Measurements from ENCODE around the gene SAMD8. TPM values are rescaled to one million over a fixed set of nuclear protein-coding genes. Genes with fewer than 3 reads are reported as not detected.
A peak's percentile ranks its signal among the peaks of the same experiment; 100 is the strongest.
"Not testable (repeated sequence)": the region's sequence is repeated elsewhere in the genome, so short reads cannot be mapped to it uniquely, and the experiment has no call there.

Gene SAMD8
- total RNA-seq, 2 experiments from 2014 or later: 20.5 to 20.9 TPM

GRCh38 chr10:75199949-75200348 is 88.5 kb downstream of the SAMD8 start:
- H3K9me3 Mint-ChIP-seq (ENCODE audit: low read depth); DNase-seq; H3K36me3 Mint-ChIP-seq (ENCODE audit: low read depth); intact Hi-C loops (cut with DNase I, micrococcal nuclease); POLR2A ChIA-PET; ATAC-seq; H3K27me3 Mint-ChIP-seq; H3K27ac Mint-ChIP-seq; H3K4me1 Mint-ChIP-seq; H3K4me3 Mint-ChIP-seq: not testable (repeated sequence)
- CTCF ChIA-PET: interaction anchor here (0.9 to 1.6 kb wide), 3 partner anchors 10 to 71 kb away, joined by 3 to 4 read pairs (median 3); no protein-coding TSS in a partner anchor

GRCh38 chr10:75201793-75202307 is 90.4 kb downstream of the SAMD8 start:
- Mint-ChIP-seq H3K27me3 (no peaks in the 10 kb centered on the region), H3K36me3 (ENCODE audit: low read depth) (peaks cover 3% of the 10 kb centered on the region), H3K27ac (no peak overlapping the region), H3K4me3 (no peak overlapping the region), H3K4me1 (no peaks in the 10 kb centered on the region), H3K9me3 (ENCODE audit: low read depth) (no peaks in the 10 kb centered on the region)
- no peak for ATAC-seq
- ChIA-PET POLR2A (no interaction called here), CTCF (interaction anchor here (1.6 kb wide), 1 partner anchor 23 kb away, joined by 4 read pairs; no protein-coding TSS in a partner anchor)
- intact Hi-C loops (cut with DNase I, micrococcal nuclease): no loop called here
- no peak for DNase-seq

- H3K36me3 Mint-ChIP-seq (ENCODE audit: low read depth): peaks cover 3% of the 10 kb centered on the region
- DNase-seq (no peak), ATAC-seq (no peak)
- ChIA-PET POLR2A (no interaction called here), CTCF (interaction anchor here (1.6 kb wide), 2 partner anchors 22 to 28 kb away, joined by 4 to 8 read pairs; no protein-coding TSS in a partner anchor)
- H3K27ac Mint-ChIP-seq: no peak overlapping the region
- no peaks in the 10 kb centered on the region for H3K27me3 Mint-ChIP-seq
- H3K4me1 Mint-ChIP-seq: no peaks in the 10 kb centered on the region
- intact Hi-C loops (cut with DNase I, micrococcal nuclease): no loop called here
- no peaks in the 10 kb centered on the region for H3K9me3 Mint-ChIP-seq (ENCODE audit: low read depth)
- H3K4me3 Mint-ChIP-seq: no peak overlapping the region
Measured at GRCh38 chr10:75202321-75203045, 91.0 kb downstream of the SAMD8 start.

GRCh38 chr10:75203046-75203620 is 91.7 kb downstream of the SAMD8 start:
- H3K36me3 Mint-ChIP-seq (ENCODE audit: low read depth); ATAC-seq; H3K4me1 Mint-ChIP-seq; H3K27ac Mint-ChIP-seq; DNase-seq; H3K9me3 Mint-ChIP-seq (ENCODE audit: low read depth); POLR2A ChIA-PET; H3K4me3 Mint-ChIP-seq; H3K27me3 Mint-ChIP-seq; intact Hi-C loops (cut with DNase I, micrococcal nuclease): not testable (repeated sequence)
- CTCF ChIA-PET: interaction anchor here (1.2 to 1.6 kb wide), 2 partner anchors 9 to 28 kb away, joined by 3 to 8 read pairs; no protein-coding TSS in a partner anchor

GRCh38 chr10:75203724-75204123 is 92.3 kb downstream of the SAMD8 start:
- intact Hi-C loops (cut with DNase I, micrococcal nuclease): no loop called here
- Mint-ChIP-seq H3K27ac (no peak overlapping the region), H3K9me3 (ENCODE audit: low read depth) (no peaks in the 10 kb centered on the region), H3K4me1 (peaks cover 10% of the 10 kb centered on the region), H3K4me3 (no peak overlapping the region), H3K27me3 (no peaks in the 10 kb centered on the region), H3K36me3 (ENCODE audit: low read depth) (peaks cover 3% of the 10 kb centered on the region)
- CTCF ChIA-PET: interaction anchor here (1.2 to 1.6 kb wide), 3 partner anchors 9 to 27 kb away, joined by 3 to 8 read pairs (median 8); no protein-coding TSS in a partner anchor
- ATAC-seq (no peak), DNase-seq (no peak)
- POLR2A ChIA-PET: no interaction called here

GRCh38 chr10:75205908-75206307 is 94.5 kb downstream of the SAMD8 start:
- Mint-ChIP-seq H3K4me1 (peaks cover 13% of the 10 kb centered on the region), H3K4me3 (no peak overlapping the region), H3K36me3 (ENCODE audit: low read depth) (peaks cover 4% of the 10 kb centered on the region), H3K27me3 (no peaks in the 10 kb centered on the region), H3K9me3 (ENCODE audit: low read depth) (no peaks in the 10 kb centered on the region), H3K27ac (no peak overlapping the region)
- CTCF ChIA-PET: interaction anchor here (0.7 to 8.9 kb wide), 3 partner anchors 18 to 27 kb away, joined by 3 to 129 read pairs (median 18); partner anchors contain the start of gene COMTD1
- POLR2A ChIA-PET: no interaction called here
- DNase-seq (no peak), ATAC-seq (no peak)
- intact Hi-C loops (cut with DNase I, micrococcal nuclease): no loop called here

GRCh38 chr10:75206638-75207037 is 95.2 kb downstream of the SAMD8 start:
- Mint-ChIP-seq H3K4me1 (peaks cover 16% of the 10 kb centered on the region), H3K36me3 (ENCODE audit: low read depth) (peaks cover 11% of the 10 kb centered on the region)
- DNase-seq; H3K4me3 Mint-ChIP-seq; POLR2A ChIA-PET; H3K27me3 Mint-ChIP-seq; ATAC-seq; H3K27ac Mint-ChIP-seq; intact Hi-C loops (cut with DNase I, micrococcal nuclease); H3K9me3 Mint-ChIP-seq (ENCODE audit: low read depth): not testable (repeated sequence)
- CTCF ChIA-PET: interaction anchor here (0.7 to 8.9 kb wide), 4 partner anchors 12 to 28 kb away, joined by 3 to 129 read pairs (median 11); partner anchors contain the start of gene COMTD1

- intact Hi-C loops (cut with DNase I, micrococcal nuclease): no loop called here
- Mint-ChIP-seq H3K27me3 (no peaks in the 10 kb centered on the region), H3K9me3 (ENCODE audit: low read depth) (no peaks in the 10 kb centered on the region), H3K36me3 (ENCODE audit: low read depth) (peaks cover 17% of the 10 kb centered on the region), H3K4me1 (peaks cover 22% of the 10 kb centered on the region), H3K27ac (no peak overlapping the region), H3K4me3 (no peak overlapping the region)
- DNase-seq (no peak), ATAC-seq (no peak)
- CTCF ChIA-PET: interaction anchor here (0.6 to 8.9 kb wide), 5 partner anchors 13 to 184 kb away, joined by 3 to 129 read pairs (median 7); partner anchors contain the start of gene COMTD1
- POLR2A ChIA-PET: no interaction called here
Measured at GRCh38 chr10:75207079-75207856, 95.8 kb downstream of the SAMD8 start.

GRCh38 chr10:75207857-75208144 is 96.3 kb downstream of the SAMD8 start:
- H3K36me3 Mint-ChIP-seq (ENCODE audit: low read depth): peaks cover 23% of the 10 kb centered on the region
- H3K27me3 Mint-ChIP-seq: no peaks in the 10 kb centered on the region
- no peak overlapping the region for H3K4me3 Mint-ChIP-seq
- H3K4me1 Mint-ChIP-seq: peaks cover 28% of the 10 kb centered on the region
- ChIA-PET CTCF (interaction anchor here (0.6 to 8.9 kb wide), 3 partner anchors 14 to 184 kb away, joined by 3 to 129 read pairs (median 7); partner anchors contain the start of gene COMTD1), POLR2A (no interaction called here)
- H3K9me3 Mint-ChIP-seq (ENCODE audit: low read depth): no peaks in the 10 kb centered on the region
- DNase-seq: no peak
- H3K27ac Mint-ChIP-seq: peak overlapping the region; percentile 2
- intact Hi-C loops (cut with DNase I, micrococcal nuclease): no loop called here
- ATAC-seq: no peak

- intact Hi-C loops (cut with DNase I, micrococcal nuclease): no loop called here
Measured at GRCh38 chr10:75208181-75208580, 96.7 kb downstream of the SAMD8 start.

More at GRCh38 chr10:75208181-75208580, 96.7 kb downstream of the SAMD8 start:
- Mint-ChIP-seq H3K27me3 (no peaks in the 10 kb centered on the region), H3K4me3 (peak overlapping the region; percentile 17), H3K36me3 (ENCODE audit: low read depth) (peaks cover 26% of the 10 kb centered on the region), H3K27ac (peak overlapping the region; percentile 82), H3K9me3 (ENCODE audit: low read depth) (no peaks in the 10 kb centered on the region), H3K4me1 (peaks cover 31% of the 10 kb centered on the region)
- peak; percentile 40 for DNase-seq
- ChIA-PET POLR2A (no interaction called here), CTCF (interaction anchor here (1.0 to 8.9 kb wide), 2 partner anchors 14 to 25 kb away, joined by 3 to 129 read pairs; partner anchors contain the start of gene COMTD1)
- ATAC-seq: peak; percentile 5
